ENCODE results near the gene WIPI1. TPM values are rescaled to one million over a fixed set of nuclear protein-coding genes. Genes with fewer than 3 reads are reported as not detected.

The WIPI1 gene
- total and polyA plus RNA-seq, 2 of the 13 experiments (the other 11 are each of a cell fraction or from before 2014, with no cell fraction given) = 29.4 to 141 TPM

GRCh38 chr17:68383443-68384321, 73.6 kb downstream of the WIPI1 start (continued):
- TF ChIP-seq TCF7L2 (IDR thresholded peaks at IDR 0.05; ENCODE audit: low read depth, low read length) (peak; percentile 98), RFX3 (CRISPR knock-in tag; IDR thresholded peaks at IDR 0.05) (no peak), GFI1 (CRISPR knock-in tag; IDR thresholded peaks at IDR 0.05; ENCODE audit: borderline replicate concordance) (no peak), ADNP (CRISPR knock-in tag; IDR thresholded peaks at IDR 0.05) (no peak), KMT2B (CRISPR knock-in tag; IDR thresholded peaks at IDR 0.05) (peak; percentile 83), ZNF33B (CRISPR knock-in tag; IDR thresholded peaks at IDR 0.05) (no peak), ZKSCAN1 (IDR thresholded peaks at IDR 0.05; ENCODE audit: low read length) (peak; percentile 73; the same call in 1 of the 2 replicates), ZNF615 (CRISPR knock-in tag; IDR thresholded peaks at IDR 0.05; ENCODE audit: borderline replicate concordance) (peak; percentile 74; the same call in 1 of the 2 replicates), ZNF501 (CRISPR knock-in tag; IDR thresholded peaks at IDR 0.05) (peak; percentile 87), GATAD2A (CRISPR knock-in tag; IDR thresholded peaks at IDR 0.05) (peak; percentile 96), FOXC1 (CRISPR knock-in tag; IDR thresholded peaks at IDR 0.05; ENCODE audit: borderline replicate concordance) (peak; percentile 50; the same call in 1 of the 2 replicates), GPN1 (CRISPR knock-in tag; IDR thresholded peaks at IDR 0.05; ENCODE audit: borderline replicate concordance) (no peak), BATF2 (CRISPR knock-in tag; IDR thresholded peaks at IDR 0.05) (peak; percentile 51; the same call in 1 of the 2 replicates), SOX5 (CRISPR knock-in tag; IDR thresholded peaks at IDR 0.05; ENCODE audit: borderline replicate concordance) (peak; percentile 98), ZNF737 (CRISPR knock-in tag; IDR thresholded peaks at IDR 0.05; ENCODE audit: borderline replicate concordance) (no peak; the same call in 1 of the 2 replicates), RNF2 (conservative IDR thresholded peaks at IDR 0.05; ENCODE audit: low read depth) (peak; percentile 94), HNF4G (IDR thresholded peaks at IDR 0.05; ENCODE audit: borderline replicate concordance, low read depth, low read length) (peak; percentile 89), HNF4G (CRISPR knock-in tag; IDR thresholded peaks at IDR 0.05; ENCODE audit: borderline replicate concordance, low read depth) (peak; percentile 89; the same call in 1 of the 2 replicates), ZSCAN5A (CRISPR knock-in tag; IDR thresholded peaks at IDR 0.05; ENCODE audit: borderline replicate concordance) (peak; percentile 70; the same call in 1 of the 2 replicates), HOXA5 (CRISPR knock-in tag; IDR thresholded peaks at IDR 0.05) (no peak; the same call in 1 of the 2 replicates), HNF1B (CRISPR knock-in tag; IDR thresholded peaks at IDR 0.05) (peak; percentile 84), ZNF160 (CRISPR knock-in tag; IDR thresholded peaks at IDR 0.05) (peak; percentile 43; the same call in 1 of the 2 replicates)
- TF ChIP-seq, protein P1, sequence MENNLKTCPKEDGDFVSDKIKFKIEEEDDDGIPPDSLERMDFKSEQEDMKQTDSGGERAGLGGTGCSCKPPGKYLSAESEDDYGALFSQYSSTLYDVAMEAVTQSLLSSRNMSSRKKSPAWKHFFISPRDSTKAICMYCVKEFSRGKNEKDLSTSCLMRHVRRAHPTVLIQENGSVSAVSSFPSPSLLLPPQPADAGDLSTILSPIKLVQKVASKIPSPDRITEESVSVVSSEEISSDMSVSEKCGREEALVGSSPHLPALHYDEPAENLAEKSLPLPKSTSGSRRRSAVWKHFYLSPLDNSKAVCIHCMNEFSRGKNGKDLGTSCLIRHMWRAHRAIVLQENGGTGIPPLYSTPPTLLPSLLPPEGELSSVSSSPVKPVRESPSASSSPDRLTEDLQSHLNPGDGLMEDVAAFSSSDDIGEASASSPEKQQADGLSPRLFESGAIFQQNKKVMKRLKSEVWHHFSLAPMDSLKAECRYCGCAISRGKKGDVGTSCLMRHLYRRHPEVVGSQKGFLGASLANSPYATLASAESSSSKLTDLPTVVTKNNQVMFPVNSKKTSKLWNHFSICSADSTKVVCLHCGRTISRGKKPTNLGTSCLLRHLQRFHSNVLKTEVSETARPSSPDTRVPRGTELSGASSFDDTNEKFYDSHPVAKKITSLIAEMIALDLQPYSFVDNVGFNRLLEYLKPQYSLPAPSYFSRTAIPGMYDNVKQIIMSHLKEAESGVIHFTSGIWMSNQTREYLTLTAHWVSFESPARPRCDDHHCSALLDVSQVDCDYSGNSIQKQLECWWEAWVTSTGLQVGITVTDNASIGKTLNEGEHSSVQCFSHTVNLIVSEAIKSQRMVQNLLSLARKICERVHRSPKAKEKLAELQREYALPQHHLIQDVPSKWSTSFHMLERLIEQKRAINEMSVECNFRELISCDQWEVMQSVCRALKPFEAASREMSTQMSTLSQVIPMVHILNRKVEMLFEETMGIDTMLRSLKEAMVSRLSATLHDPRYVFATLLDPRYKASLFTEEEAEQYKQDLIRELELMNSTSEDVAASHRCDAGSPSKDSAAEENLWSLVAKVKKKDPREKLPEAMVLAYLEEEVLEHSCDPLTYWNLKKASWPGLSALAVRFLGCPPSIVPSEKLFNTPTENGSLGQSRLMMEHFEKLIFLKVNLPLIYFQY (CRISPR knock-in tag; IDR thresholded peaks at IDR 0.05; ENCODE audit: borderline replicate concordance) = peak; percentile 27; the same call in 1 of the 2 replicates

Data from HepG2 (cell line).